GM20000 (cell line): ENCODE measurements around the gene MRPS5.

Experiments used
- DNase-seq: peaks from one replicate; pipeline ENCODE4 v3.0.0; 2012; ENCODE audit warnings: low spot score
- CTCF ChIP-seq: IDR thresholded peaks from 2 replicates; pipeline ENCODE4 v1.5.1; 2012; ENCODE audit warnings: mild to moderate bottlenecking, control low read depth; ENCODE audit errors: extremely low read depth, missing control alignments

The MRPS5 gene

GRCh38 chr2:95158441-95158840 lies 36.8 kb upstream of the MRPS5 start:
- no peak for TF ChIP-seq CTCF
- no peak for DNase-seq

GRCh38 chr2:95149397-95149984 lies 27.9 kb upstream of the MRPS5 start:
- DNase-seq, result no peak
- no peak for TF ChIP-seq CTCF

- no peak for TF ChIP-seq CTCF
- no peak for DNase-seq
Observed at GRCh38 chr2:95143838-95144237, 22.2 kb upstream of the MRPS5 start.

GRCh38 chr2:95138702-95139101 lies 17.1 kb upstream of the MRPS5 start:
- DNase-seq, result no peak
- TF ChIP-seq CTCF, result no peak

- no peak for DNase-seq
Observed at GRCh38 chr2:95122197-95122551, 566 bp upstream of the MRPS5 start.

GRCh38 chr2:95121093-95121406 lies 558 bp downstream of the MRPS5 start:
- no peak for TF ChIP-seq CTCF
- no peak for DNase-seq

More at GRCh38 chr2:95122197-95122551, 566 bp upstream of the MRPS5 start:
- TF ChIP-seq CTCF, result no peak

GRCh38 chr2:95115418-95115817 lies 6.2 kb downstream of the MRPS5 start:
- peak; percentile 80 for DNase-seq
- TF ChIP-seq CTCF, result peak; percentile 87
